ENCODE results near the gene UBA6.

- TF ChIP-seq EHMT2 (IDR thresholded peaks at IDR 0.05; ENCODE audit: low read depth): no peak
- TF ChIP-seq NR3C1 (IDR thresholded peaks at IDR 0.05): no peak
- no peak for TF ChIP-seq CTCF (IDR thresholded peaks at IDR 0.05)
- TF ChIP-seq USF2 (IDR thresholded peaks at IDR 0.05): no peak
- no peak for TF ChIP-seq CBX8 (IDR thresholded peaks at IDR 0.05)
- no peak for TF ChIP-seq CBX2 (IDR thresholded peaks at IDR 0.05; ENCODE audit: borderline replicate concordance, low read depth)
- no peak for TF ChIP-seq MYC (IDR thresholded peaks at IDR 0.05; ENCODE audit: borderline replicate concordance, low read length)
- no peak for TF ChIP-seq RFX5 (IDR thresholded peaks at IDR 0.05)
- no peak for TF ChIP-seq HOXA7 (CRISPR knock-in tag; IDR thresholded peaks at IDR 0.05)
- TF ChIP-seq POLR2A (IDR thresholded peaks at IDR 0.05; ENCODE audit: low read length): no peak
- no peak for TF ChIP-seq ATOH8 (CRISPR knock-in tag; IDR thresholded peaks at IDR 0.05; ENCODE audit: low read depth)
- TF ChIP-seq CEBPB (IDR thresholded peaks at IDR 0.05): no peak
- TF ChIP-seq MAX (IDR thresholded peaks at IDR 0.05): no peak
Measured at GRCh38 chr4:67750691-67751090, 49.7 kb upstream of the UBA6 start.
